ENCODE results near the gene RDH13.

- TF ChIP-seq, protein P1, sequence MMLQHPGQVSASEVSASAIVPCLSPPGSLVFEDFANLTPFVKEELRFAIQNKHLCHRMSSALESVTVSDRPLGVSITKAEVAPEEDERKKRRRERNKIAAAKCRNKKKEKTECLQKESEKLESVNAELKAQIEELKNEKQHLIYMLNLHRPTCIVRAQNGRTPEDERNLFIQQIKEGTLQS (IDR thresholded peaks at IDR 0.05) = no peak
- TF ChIP-seq EZH2 (IDR thresholded peaks at IDR 0.05) (no peak), POLR2A (IDR thresholded peaks at IDR 0.05; ENCODE audit: borderline replicate concordance, extremely low read depth, insufficient read depth, insufficient read length) (no peak), RAD21 (IDR thresholded peaks at IDR 0.05; ENCODE audit: low read depth) (no peak), POLR2AphosphoS5 (IDR thresholded peaks at IDR 0.05; ENCODE audit: low read depth, low read length) (no peak; the same call in 1 of the 2 replicates)
- TF ChIP-seq, protein P2, sequence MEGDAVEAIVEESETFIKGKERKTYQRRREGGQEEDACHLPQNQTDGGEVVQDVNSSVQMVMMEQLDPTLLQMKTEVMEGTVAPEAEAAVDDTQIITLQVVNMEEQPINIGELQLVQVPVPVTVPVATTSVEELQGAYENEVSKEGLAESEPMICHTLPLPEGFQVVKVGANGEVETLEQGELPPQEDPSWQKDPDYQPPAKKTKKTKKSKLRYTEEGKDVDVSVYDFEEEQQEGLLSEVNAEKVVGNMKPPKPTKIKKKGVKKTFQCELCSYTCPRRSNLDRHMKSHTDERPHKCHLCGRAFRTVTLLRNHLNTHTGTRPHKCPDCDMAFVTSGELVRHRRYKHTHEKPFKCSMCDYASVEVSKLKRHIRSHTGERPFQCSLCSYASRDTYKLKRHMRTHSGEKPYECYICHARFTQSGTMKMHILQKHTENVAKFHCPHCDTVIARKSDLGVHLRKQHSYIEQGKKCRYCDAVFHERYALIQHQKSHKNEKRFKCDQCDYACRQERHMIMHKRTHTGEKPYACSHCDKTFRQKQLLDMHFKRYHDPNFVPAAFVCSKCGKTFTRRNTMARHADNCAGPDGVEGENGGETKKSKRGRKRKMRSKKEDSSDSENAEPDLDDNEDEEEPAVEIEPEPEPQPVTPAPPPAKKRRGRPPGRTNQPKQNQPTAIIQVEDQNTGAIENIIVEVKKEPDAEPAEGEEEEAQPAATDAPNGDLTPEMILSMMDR (IDR thresholded peaks at IDR 0.05 in 2 of 3, conservative IDR thresholded peaks at IDR 0.05 in 1 of 3; ENCODE audit: borderline replicate concordance in 1 of 3, insufficient read depth in 1 of 3, low read depth in 2 of 3, low read length in 2 of 3) = no peak
Measured at GRCh38 chr19:55042344-55042678, 20.6 kb downstream of the RDH13 start.

Measured in HCT116 (cell line).